Neural progenitor cell (in vitro differentiated cells): ENCODE results near the gene KCNK5. TPM values are rescaled to one million over a fixed set of nuclear protein-coding genes. Genes with fewer than 3 reads are reported as not detected.

Source experiments
- DNase-seq: peaks from one replicate; pipeline ENCODE4 v3.0.0-alpha.2; 2016; ENCODE audit warnings: low spot score
- H2AFZ ChIP-seq: fragments of 200-600 bp; sonication (generic); replicated peaks from 2 replicates; pipeline ENCODE4 v1.6.1; 2016; ENCODE audit warnings: antibody characterized with exemption
- H3F3A ChIP-seq: fragments of 200-600 bp; sonication (generic); 2 replicates; pipeline ENCODE4 v1.6.1; 2016; ENCODE audit warnings: antibody characterized with exemption, low read depth
- H3K27ac ChIP-seq: fragments of 200-600 bp; sonication (generic); 2 replicates; pipeline ENCODE4 v1.5.1; 2016; ENCODE audit warnings: mild to moderate bottlenecking
- H3K27me3 ChIP-seq: fragments of 200-600 bp; sonication (generic); 2 replicates; pipeline ENCODE4 v1.6.1; 2016; ENCODE audit warnings: mild to moderate bottlenecking, moderate library complexity
- H3K36me3 ChIP-seq: fragments of 200-600 bp; sonication (generic); 2 replicates; pipeline ENCODE4 v1.5.1; 2016
- H3K4me1 ChIP-seq: fragments of 200-600 bp; sonication (generic); 2 replicates; pipeline ENCODE4 v1.6.1; 2016; ENCODE audit warnings: mixed run types
- H3K4me2 ChIP-seq: fragments of 200-600 bp; sonication (generic); 2 replicates; pipeline ENCODE4 v1.6.1; 2016
- H3K4me3 ChIP-seq: fragments of 200-600 bp; sonication (generic); 2 replicates; pipeline ENCODE4 v1.5.1; 2016
- H3K79me2 ChIP-seq: fragments of 200-600 bp; sonication (generic); 2 replicates; pipeline ENCODE4 v1.6.1; 2016; ENCODE audit warnings: low read depth
- H3K9ac ChIP-seq: fragments of 200-600 bp; sonication (generic); 2 replicates; pipeline ENCODE4 v1.6.1; 2016
- H3K9me3 ChIP-seq: fragments of 200-600 bp; sonication (generic); 2 replicates; pipeline ENCODE4 v1.5.1; 2016; ENCODE audit warnings: low read depth
- H4K20me1 ChIP-seq: fragments of 200-600 bp; sonication (generic); 2 replicates; pipeline ENCODE4 v1.6.1; 2016; ENCODE audit warnings: low read depth
- H3K27ac Mint-ChIP-seq: 3 replicates; pipeline ENCODE4 v1.8.0; 2021; ENCODE audit warnings: mixed read lengths
- H3K27me3 Mint-ChIP-seq: 2 replicates; pipeline ENCODE4 v1.8.0; 2022; ENCODE audit warnings: low read depth, mild to moderate bottlenecking, inconsistent platforms, moderate library complexity, mixed read lengths; ENCODE audit not compliant: insufficient read depth
- H3K36me3 Mint-ChIP-seq: 3 replicates; pipeline ENCODE4 v1.8.0; 2021; ENCODE audit warnings: mixed read lengths
- H3K4me1 Mint-ChIP-seq: 3 replicates; pipeline ENCODE4 v1.8.0; 2021; ENCODE audit warnings: mixed read lengths
- H3K4me3 Mint-ChIP-seq: 3 replicates; pipeline ENCODE4 v1.8.0; 2021; ENCODE audit warnings: mild to moderate bottlenecking, moderate library complexity, mixed read lengths
- H3K9me3 Mint-ChIP-seq: 3 replicates; pipeline ENCODE4 v1.8.0; 2020; ENCODE audit warnings: mixed read lengths
- CTCF ChIP-seq: fragments of 200-600 bp; sonication (generic); IDR thresholded peaks from 2 replicates; pipeline ENCODE4 v1.5.1; 2017; ENCODE audit warnings: antibody characterized with exemption, mild to moderate bottlenecking
- EZH2 ChIP-seq: fragments of 200-600 bp; sonication (generic); IDR thresholded peaks from 2 replicates; pipeline ENCODE4 v1.6.1; 2017; ENCODE audit warnings: antibody characterized with exemption, mild to moderate bottlenecking, moderate library complexity
- EZH2phosphoT487 ChIP-seq: fragments of 200-600 bp; sonication (generic); IDR thresholded peaks from 2 replicates; pipeline ENCODE4 v1.6.1; 2017; ENCODE audit warnings: antibody characterized with exemption
- total RNA-seq: library from RNA; depleted of rRNA; stranded (reverse); fragments of >200 nt; gene quantifications from 2 replicates; pipeline ENCODE4 v1.2.3, GENCODE V29; 2015; ENCODE audit warnings: low replicate concordance

Gene KCNK5
- total RNA-seq, 1 donor from 2014 or later = 5.7 TPM

DNA sequence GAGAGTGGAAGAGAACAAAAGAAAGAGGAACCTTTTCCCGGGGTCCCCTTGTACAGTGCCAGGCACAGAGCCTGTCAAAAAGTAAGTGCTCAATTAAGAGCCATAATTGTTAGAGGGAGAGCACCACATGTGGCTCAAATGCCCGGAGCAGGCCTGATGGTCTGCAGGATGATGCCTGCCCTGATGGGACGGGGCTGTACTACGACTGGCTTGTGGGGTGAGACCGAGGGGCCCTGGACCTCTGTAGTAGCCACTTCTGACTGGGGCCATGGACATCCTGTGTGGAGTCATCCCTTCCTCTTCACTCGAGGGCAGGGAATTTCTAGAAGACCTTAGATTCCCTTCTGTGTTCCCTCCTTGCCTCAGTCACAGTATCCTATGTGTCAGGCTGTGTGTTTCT lies 47.9 kb downstream of the KCNK5 start:
- DNase-seq = no peak

DNA sequence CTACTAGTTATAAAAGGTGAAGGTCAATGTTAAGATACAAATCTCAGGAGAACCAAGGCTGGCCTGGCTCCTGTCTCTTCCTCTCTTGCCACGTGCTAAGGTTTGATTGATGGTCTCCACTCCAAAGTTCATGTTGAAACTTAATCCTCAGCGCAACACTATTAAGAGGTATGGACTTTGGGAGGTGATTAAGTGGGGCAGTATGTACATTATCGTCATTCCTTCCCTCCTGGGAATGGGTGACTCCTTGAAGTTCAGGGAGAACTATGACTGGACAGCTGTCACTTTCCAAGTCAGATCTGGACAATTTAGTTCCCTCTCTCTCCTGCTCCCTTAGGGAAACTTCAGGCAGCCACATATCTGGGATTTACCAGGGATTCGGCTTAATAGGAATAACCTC lies 50.5 kb downstream of the KCNK5 start:
- no peak for DNase-seq
- Histone ChIP-seq H3F3A (no peaks in the 10 kb centered on the region), H3K36me3 (no peaks in the 10 kb centered on the region), H3K9ac (no peak overlapping the region), H3K27ac (no peak overlapping the region), H2AFZ (no peak overlapping the region), H3K27me3 (no peaks in the 10 kb centered on the region), H3K4me2 (no peak overlapping the region), H3K4me3 (no peak overlapping the region), H3K79me2 (no peaks in the 10 kb centered on the region), H4K20me1 (no peaks in the 10 kb centered on the region), H3K9me3 (peaks cover 3% of the 10 kb centered on the region), H3K4me1 (no peaks in the 10 kb centered on the region)
- H3K36me3 Mint-ChIP-seq = peaks cover 10% of the 10 kb centered on the region
- peaks cover 8% of the 10 kb centered on the region for H3K27me3 Mint-ChIP-seq
- H3K9me3 Mint-ChIP-seq = peaks cover 19% of the 10 kb centered on the region
- no peak overlapping the region for H3K4me3 Mint-ChIP-seq
- no peak overlapping the region for H3K27ac Mint-ChIP-seq
- no peak for TF ChIP-seq CTCF
- no peak for TF ChIP-seq EZH2phosphoT487
- no peak for TF ChIP-seq EZH2
- peaks cover 2% of the 10 kb centered on the region for H3K4me1 Mint-ChIP-seq

More for the DNA sequence above, 47.9 kb downstream of the KCNK5 start:
- Mint-ChIP-seq H3K36me3 (peaks cover 6% of the 10 kb centered on the region), H3K27me3 (peaks cover 8% of the 10 kb centered on the region), H3K4me1 (peaks cover 2% of the 10 kb centered on the region), H3K27ac (no peak overlapping the region), H3K9me3 (peaks cover 15% of the 10 kb centered on the region), H3K4me3 (no peak overlapping the region)
- Histone ChIP-seq H3K9ac (no peak overlapping the region), H4K20me1 (no peaks in the 10 kb centered on the region), H3K79me2 (no peaks in the 10 kb centered on the region), H3K27ac (no peak overlapping the region), H3K4me1 (no peaks in the 10 kb centered on the region), H2AFZ (no peak overlapping the region), H3K4me3 (no peak overlapping the region), H3F3A (no peaks in the 10 kb centered on the region), H3K36me3 (no peaks in the 10 kb centered on the region), H3K27me3 (no peaks in the 10 kb centered on the region), H3K4me2 (no peak overlapping the region), H3K9me3 (peaks cover 3% of the 10 kb centered on the region)
- TF ChIP-seq EZH2 (no peak), CTCF (no peak), EZH2phosphoT487 (no peak)

GRCh38 chr6:39178235-39178634 lies 51.0 kb downstream of the KCNK5 start:
- Histone ChIP-seq H2AFZ (no peak overlapping the region), H3K4me3 (no peak overlapping the region), H3K4me1 (no peaks in the 10 kb centered on the region), H3K36me3 (no peaks in the 10 kb centered on the region), H3K9me3 (peaks cover 3% of the 10 kb centered on the region), H4K20me1 (no peaks in the 10 kb centered on the region), H3K4me2 (no peak overlapping the region), H3K27me3 (no peaks in the 10 kb centered on the region), H3F3A (no peaks in the 10 kb centered on the region), H3K27ac (no peak overlapping the region), H3K9ac (no peak overlapping the region), H3K79me2 (no peaks in the 10 kb centered on the region)
- Mint-ChIP-seq H3K4me1 (peaks cover 2% of the 10 kb centered on the region), H3K9me3 (peaks cover 19% of the 10 kb centered on the region), H3K27me3 (peaks cover 8% of the 10 kb centered on the region), H3K4me3 (no peak overlapping the region), H3K36me3 (peaks cover 10% of the 10 kb centered on the region), H3K27ac (no peak overlapping the region)
- TF ChIP-seq EZH2phosphoT487 (no peak), CTCF (no peak), EZH2 (no peak)
- no peak for DNase-seq
